Tongue (tissue), 2 donors: ENCODE results near the gene CHD1. TPM values are rescaled to one million over a fixed set of nuclear protein-coding genes. Genes with fewer than 3 reads are reported as not detected.
"Not testable (repeated sequence)": the region's sequence is repeated elsewhere in the genome, so short reads cannot be mapped to it uniquely, and the experiment has no call there.

Source experiments
- DNase-seq: peaks from one replicate; pipeline ENCODE4 v3.0.0-alpha.2; 2015
- total RNA-seq: library from RNA; depleted of rRNA; stranded (reverse); fragments of >200 nt; gene quantifications from one replicate; pipeline ENCODE4 v1.2.3, GENCODE V29; 2014

Gene CHD1
- total RNA-seq = 89.0 TPM

GRCh38 chr5:98928873-98929709, at the start of gene CHD1:
Gene CHD1 (minus strand): TSS chr5:98929007. CDS start chr5:98926386, 2,621 bp downstream.
- DNase-seq = peak; percentile 98

DNA sequence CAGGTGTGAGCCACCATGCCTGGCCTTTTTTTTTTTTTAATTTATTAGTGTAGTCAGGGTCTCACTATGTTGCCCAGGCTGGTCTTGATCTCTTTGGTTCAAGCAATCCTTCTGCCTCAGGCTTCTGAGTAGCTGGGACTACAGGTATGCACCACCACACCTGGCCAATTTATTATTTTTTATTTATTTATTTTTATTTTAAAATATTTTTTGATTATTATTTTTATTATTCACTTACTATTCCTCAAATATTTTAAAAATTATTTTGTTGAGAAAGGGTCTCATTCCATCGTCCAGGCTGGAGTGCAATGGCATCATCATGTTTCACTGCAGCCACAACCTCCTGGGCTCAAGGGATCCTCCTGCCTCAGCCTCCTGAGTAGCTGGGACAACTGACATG, 49.7 kb upstream of the CHD1 start:
- DNase-seq = no peak

- peak; percentile 22 for DNase-seq
These were observed 48.9 kb upstream of the CHD1 start for GRCh38 chr5:98977723-98978122.

DNA sequence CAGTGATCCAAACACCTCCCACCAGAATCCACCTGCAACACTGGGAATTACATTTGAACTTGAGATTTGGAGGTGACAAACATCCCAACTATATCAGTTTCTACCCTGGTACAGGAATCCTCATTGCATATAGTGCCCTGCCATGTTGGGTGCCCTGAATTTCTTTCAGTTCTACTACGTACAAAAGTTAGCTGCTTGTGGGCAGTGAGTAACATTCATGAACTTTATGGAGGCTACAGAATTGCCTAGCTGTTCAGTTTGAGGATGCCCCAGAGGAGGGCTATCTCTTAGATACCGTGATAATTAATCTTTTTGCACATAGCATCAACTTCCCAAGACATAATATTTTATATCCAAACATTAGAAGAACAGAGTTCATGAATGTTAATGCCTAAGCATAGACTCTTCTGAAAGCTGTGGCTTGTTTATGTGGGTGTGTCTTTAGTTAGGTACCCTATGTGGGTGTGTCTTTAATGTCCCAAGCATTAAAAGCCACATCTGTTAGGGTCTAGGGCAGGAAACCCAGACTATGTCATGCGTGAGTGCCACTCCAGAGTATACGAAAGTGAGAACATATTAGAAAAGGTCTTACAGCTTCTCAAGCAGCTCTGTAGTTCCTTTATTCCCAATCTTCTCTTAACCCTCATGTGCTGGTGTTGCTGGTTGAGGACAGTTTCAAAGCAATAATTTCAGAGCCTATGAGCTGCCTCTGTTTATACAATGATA, 47.0 kb upstream of the CHD1 start:
- no peak for DNase-seq

DNA sequence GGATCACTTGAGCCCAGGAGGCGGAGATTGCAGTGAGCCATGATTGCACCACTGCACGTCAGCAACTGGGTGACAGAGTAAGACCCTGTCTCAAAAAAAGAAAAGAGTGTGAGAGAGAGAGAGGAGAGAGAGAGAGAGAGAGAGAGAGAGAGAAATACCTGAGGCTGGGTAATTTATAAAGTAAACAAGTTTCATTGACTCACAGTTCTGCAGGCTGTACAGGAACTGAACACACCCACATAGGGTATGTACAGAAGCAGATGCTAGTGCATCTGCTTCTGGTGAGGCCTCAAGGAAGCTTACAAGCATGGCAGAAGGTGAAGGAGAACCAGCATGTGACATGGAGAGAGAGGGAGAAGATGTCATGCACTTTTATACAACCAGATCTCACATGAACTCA, 46.4 kb upstream of the CHD1 start:
- DNase-seq = no peak

DNA sequence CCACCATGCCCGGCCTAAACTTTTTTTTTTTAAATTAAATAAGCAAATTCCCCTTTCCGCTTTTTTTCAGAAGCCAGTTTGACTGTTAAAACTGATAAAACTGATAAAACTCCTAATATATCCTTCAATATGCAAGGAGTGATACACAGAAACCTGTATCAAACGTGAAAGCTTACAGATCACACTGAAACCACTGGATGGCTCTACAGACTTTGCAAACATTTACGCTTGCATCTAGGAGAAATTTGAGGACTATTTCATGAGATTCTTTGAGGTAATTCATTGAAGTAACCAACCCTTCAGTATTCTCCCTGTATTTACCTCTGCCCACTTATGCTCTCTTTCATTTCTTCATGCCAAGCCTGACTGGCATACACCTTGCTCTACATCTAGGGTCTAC, 40.6 kb upstream of the CHD1 start:
- no peak for DNase-seq

DNA sequence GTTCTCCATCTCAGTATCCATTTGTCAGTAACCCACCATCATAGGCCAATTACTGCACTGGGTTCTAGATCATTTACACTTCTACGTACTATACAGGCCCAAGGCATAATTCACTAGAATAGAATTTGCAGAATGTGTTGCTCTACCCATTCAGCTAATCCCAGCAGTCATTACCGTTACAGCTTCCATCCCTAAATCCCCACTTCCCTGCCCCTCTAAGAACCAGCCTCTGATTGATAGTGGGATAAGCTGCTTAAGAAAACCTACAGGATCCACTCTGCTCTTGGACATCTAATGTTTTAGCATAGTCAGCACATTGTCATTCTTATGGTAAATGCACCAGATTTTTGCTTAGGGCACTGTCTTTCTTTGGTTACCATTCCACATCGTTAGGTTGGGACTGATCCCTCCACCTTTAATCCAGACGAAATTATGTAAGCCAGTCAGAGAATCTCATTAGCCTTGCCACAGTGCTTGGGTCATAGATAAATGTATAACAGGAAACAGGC, 39.3 kb upstream of the CHD1 start:
- DNase-seq = no peak

DNA sequence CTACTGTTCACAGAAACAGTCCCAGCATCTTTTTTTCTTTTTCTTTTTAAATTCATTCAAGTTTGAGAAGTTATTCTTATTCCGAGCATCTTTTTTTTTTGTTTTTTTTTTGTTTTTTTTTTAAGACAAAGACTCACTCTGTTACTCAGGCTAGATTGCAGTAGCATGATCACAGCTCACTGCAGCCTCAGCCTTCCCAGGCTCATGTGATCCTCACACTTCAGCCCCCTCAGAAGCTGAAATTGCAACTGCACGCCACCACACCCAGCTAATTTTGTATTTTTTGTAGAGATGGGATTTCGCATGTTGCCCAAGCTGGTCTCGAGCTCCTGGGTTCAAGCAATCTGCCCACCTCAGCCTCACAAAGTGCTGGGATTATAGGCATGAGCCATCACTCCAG, 36.4 kb upstream of the CHD1 start:
- no peak for DNase-seq

DNA sequence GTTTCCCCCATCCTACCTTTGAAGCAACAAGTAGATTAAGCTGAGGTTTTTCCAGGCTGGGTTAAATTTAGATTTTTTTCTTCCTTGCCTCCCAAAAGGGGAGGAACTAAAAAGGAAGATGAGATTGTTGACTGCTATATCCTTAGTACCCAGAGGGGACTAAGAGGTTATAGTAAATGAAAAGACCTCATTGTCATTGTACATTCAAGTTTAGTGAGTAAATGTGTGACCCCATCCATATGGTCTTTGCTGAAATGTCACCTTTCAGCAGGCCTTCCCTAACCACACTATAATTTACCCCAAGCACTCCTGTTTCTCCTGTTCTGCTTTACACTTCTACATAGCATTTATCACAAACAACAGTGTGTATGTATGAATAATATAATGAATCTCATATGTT, 35.8 kb upstream of the CHD1 start:
- DNase-seq = no peak

DNA sequence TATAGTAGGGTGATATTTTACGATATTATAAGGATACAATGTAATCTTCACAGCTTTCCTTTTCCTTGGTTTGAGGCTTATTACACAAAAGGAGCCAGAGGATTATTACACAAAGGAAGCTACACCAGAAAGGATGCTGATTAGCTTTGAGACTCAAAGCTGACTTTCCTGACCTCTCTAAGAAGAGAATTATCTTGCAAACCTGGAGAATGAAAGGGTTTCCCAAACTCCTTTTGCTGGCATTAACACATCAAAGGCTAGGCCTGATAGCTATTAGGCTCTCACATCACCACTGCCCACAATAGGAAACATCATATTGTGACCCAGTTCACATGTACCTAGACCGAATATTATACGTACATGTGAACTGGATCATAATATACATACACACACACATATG, 34.2 kb upstream of the CHD1 start:
- DNase-seq = no peak

GRCh38 chr5:98962587-98962986, 33.8 kb upstream of the CHD1 start:
- no peak for DNase-seq

GRCh38 chr5:98961665-98962344, 33.0 kb upstream of the CHD1 start:
- no peak for DNase-seq

- DNase-seq = no peak
These were observed 28.5 kb upstream of the CHD1 start for GRCh38 chr5:98957307-98957706.

GRCh38 chr5:98955888-98956287, 27.1 kb upstream of the CHD1 start:
- not testable (repeated sequence) for DNase-seq

- DNase-seq = not testable (repeated sequence)
These were observed 26.7 kb upstream of the CHD1 start for GRCh38 chr5:98955471-98955870.

- no peak for DNase-seq
These were observed 25.7 kb upstream of the CHD1 start for GRCh38 chr5:98954392-98955028.

GRCh38 chr5:98942847-98943246, 14.0 kb upstream of the CHD1 start:
- no peak for DNase-seq

DNA sequence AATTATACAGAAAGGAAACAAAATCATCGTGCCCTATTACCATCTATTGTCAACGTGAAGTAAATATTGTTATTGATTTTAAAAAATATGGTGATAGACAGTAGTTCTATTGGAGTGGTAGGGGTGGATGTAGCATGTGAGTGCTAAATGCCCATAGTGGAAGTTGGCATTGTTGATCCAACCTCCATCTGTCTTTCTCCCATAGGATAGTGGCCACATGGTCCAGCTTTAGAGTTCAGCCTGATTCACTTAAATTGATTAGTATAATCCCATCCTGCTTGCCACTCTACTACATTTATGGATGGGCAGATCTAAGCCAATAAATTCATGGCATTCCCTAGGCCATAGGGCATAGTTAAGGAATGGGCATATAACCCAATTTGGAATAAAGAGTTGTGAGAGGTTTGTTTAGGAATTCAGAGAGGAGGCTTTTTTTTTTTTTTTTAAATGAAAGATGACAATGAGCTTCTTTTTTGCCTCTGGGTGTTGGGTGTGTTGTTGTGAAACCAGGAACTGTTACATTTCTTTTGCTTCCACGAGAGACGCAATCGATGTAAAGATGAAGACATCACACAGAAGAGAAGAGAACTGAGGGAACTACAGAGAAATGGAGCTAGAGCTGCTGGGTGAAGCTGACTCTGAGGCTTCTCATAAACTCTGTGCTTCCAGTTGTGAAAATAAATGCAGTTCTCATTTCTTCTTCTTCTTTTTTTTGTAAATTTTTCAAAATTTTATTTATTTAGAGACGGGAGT, 12.5 kb upstream of the CHD1 start:
- no peak for DNase-seq

DNA sequence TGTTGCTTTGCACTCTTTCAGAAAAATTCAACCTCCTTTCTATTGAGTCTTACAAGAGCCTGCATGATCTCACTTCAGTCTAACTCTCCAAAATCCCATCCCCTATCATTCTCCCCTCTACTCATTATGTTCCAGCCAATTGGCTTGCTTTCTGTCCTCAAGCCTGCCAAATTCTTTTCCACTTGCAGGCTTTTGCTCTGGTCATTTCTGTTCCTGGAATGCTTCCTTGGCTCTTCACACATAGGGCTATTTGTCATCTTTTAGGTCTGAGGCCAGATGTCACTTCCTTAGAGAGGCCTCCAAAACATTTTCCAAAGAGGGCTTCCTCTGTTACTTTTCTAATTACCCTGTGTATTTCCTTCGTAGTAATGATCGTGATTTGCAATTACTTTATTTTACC, 11.8 kb upstream of the CHD1 start:
- DNase-seq = peak; percentile 85

DNA sequence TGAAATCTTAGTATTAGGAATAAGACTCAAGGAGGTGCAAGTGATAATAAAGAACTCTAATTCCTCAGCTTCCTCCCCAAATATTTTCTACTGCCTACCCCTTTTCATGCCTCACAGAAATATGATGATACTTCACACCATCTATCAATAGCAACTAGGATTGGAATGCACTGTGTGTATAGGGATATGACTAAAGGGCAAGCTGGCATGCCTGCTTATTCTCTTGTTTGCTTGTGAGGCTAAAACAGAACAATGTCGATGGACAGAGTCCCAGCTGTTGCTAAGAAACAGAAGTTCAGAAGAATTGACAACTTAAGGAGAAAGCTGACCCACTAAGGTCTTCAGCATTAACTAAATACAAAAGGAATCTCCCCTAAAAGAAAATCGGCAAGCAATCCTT, 9.7 kb upstream of the CHD1 start:
- peak; percentile 51 for DNase-seq

DNA sequence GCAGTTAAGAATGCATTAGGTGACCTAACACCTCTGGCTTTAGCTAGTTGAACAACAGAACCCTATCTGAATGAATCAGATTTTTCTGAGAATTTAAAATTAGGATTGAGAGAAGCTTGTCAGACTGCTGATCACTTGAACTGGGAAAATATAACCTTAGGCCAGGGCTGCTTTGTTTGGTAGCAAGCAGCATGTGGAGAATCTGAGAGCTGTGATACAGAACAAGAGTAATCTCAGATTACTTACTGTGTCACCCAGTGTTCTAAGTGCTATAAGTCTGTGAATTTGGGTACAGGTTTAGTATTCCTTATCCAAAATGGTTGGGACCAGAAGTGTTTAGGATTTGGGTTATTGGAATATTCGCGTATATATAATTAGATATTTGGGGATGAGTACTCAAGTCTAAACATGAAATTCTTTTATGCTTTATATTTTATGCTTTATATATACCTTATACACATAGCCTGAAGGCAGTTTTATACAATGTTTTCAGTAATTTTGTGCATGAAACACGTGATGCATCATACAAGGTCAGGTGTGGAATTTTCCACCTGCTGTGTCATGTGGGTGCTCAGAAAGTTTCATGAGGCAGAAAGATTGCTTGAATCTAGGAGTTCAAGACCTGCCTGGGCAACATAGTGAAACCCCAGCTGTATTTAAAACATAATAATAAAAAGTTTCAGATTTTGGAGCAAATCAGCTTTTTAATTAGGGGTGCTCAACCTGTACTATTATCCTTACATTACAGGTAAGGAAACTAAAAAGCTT, 8.3 kb upstream of the CHD1 start:
- DNase-seq = no peak
